GM12891 (cell line): ENCODE measurements around the gene ST6GALNAC3.

Experiments
- POLR2A ChIP-seq: IDR thresholded peaks from 2 replicates; pipeline ENCODE4 v1.6.1; 2011; ENCODE audit warnings: low read depth, low read length, control low read depth
- POLR2AphosphoS5 ChIP-seq: IDR thresholded peaks from 2 replicates; pipeline ENCODE4 v1.6.1; 2011; ENCODE audit warnings: low read depth, low read length, control low read depth
- POU2F2 ChIP-seq: IDR thresholded peaks from 2 replicates; pipeline ENCODE4 v1.6.1; 2011; ENCODE audit warnings: low read depth, mild to moderate bottlenecking, control low read depth, low read length, moderate library complexity
- SPI1 ChIP-seq: IDR thresholded peaks from 2 replicates; pipeline ENCODE4 v1.6.1; 2011; ENCODE audit warnings: low read depth, low read length, control low read depth
- TAF1 ChIP-seq: IDR thresholded peaks from 2 replicates; pipeline ENCODE4 v1.6.1; 2011; ENCODE audit warnings: low read depth, low read length, control low read depth

DNA sequence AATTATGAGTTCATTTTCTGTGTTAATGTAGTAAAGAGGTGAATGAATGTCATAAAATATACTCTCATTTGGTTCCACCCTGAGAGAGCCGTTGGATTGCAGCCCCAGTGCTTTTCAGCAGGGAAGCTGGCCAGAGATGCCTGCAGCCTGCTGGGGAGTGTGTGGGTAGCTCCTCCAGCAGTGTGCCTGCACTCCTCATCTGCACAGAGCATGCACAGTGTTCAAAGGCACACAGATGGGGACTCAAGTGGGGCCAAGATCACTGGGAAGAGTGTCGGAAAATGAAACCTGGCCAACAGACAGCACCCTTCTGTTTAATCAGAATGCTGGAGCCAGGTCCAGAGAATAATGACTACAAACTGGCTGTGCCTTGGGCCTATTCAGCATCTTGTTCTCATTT is 206.8 kb downstream of the ST6GALNAC3 start:
- no peak for TF ChIP-seq POLR2A
- no peak for TF ChIP-seq POLR2AphosphoS5
- no peak for TF ChIP-seq POU2F2
- no peak for TF ChIP-seq SPI1
- no peak for TF ChIP-seq TAF1
